WTC11 (cell line): Measurements from ENCODE around the gene OTOS. TPM values are rescaled to one million over a fixed set of nuclear protein-coding genes. Genes with fewer than 3 reads are reported as not detected.

ENCODE experiments used
- ATAC-seq: fragments of 200-7000 bp; cut with Tn5 transposase; 2 replicates; pipeline ENCODE4 v1.10.0; 2021; ENCODE audit warnings: mild to moderate bottlenecking, moderate library complexity
- CTCF ChIA-PET: fragments of 300-600 bp; sonication (Branson Sonifier 250); formaldehyde crosslinking; loops from one replicate; lab custom pipeline; 2021; ENCODE audit warnings: antibody characterized with exemption; lab: Charles Lee
- POLR2A ChIA-PET: fragments of 350-600 bp; sonication (Branson Sonifier 250); formaldehyde crosslinking; loops from one replicate; lab custom pipeline; 2021; ENCODE audit warnings: antibody characterized with exemption; lab: Charles Lee
- DNase-seq: peaks from one replicate; pipeline ENCODE4 v3.0.0; 2021; ENCODE audit warnings: low spot score
- H3K27ac Mint-ChIP-seq: 2 replicates; pipeline ENCODE4 v1.8.0; 2021; ENCODE audit warnings: mixed read lengths
- H3K27me3 Mint-ChIP-seq: 2 replicates; pipeline ENCODE4 v1.8.0; 2021; ENCODE audit warnings: low read depth, mild to moderate bottlenecking, moderate library complexity, mixed read lengths
- H3K36me3 Mint-ChIP-seq: 2 replicates; pipeline ENCODE4 v1.8.0; 2021; ENCODE audit warnings: mixed read lengths
- H3K4me1 Mint-ChIP-seq: 2 replicates; pipeline ENCODE4 v1.8.0; 2022; ENCODE audit warnings: mixed read lengths
- H3K4me3 Mint-ChIP-seq: 2 replicates; pipeline ENCODE4 v1.8.0; 2021; ENCODE audit warnings: mild to moderate bottlenecking, moderate library complexity, mixed read lengths
- H3K9me3 Mint-ChIP-seq: 2 replicates; pipeline ENCODE4 v1.8.0; 2021; ENCODE audit warnings: mixed read lengths
- ATF1 ChIP-seq: sonication (generic); formaldehyde crosslinking; IDR thresholded peaks from 2 replicates; pipeline ENCODE4 v1.8.1; 2023; ENCODE audit warnings: mild to moderate bottlenecking, moderate library complexity, missing genetic modification reagents
- CBFB ChIP-seq: sonication (generic); formaldehyde crosslinking; IDR thresholded peaks from 2 replicates; pipeline ENCODE4 v1.8.1; 2022; ENCODE audit warnings: mild to moderate bottlenecking, low read depth, missing genetic modification reagents
- E2F4 ChIP-seq: sonication (generic); formaldehyde crosslinking; IDR thresholded peaks from 2 replicates; pipeline ENCODE4 v1.8.1; 2022; ENCODE audit warnings: low read depth, mild to moderate bottlenecking, moderate library complexity, missing genetic modification reagents, borderline replicate concordance
- ETV6 ChIP-seq: sonication (generic); formaldehyde crosslinking; IDR thresholded peaks from 2 replicates; pipeline ENCODE4 v1.8.1; 2022; ENCODE audit warnings: mild to moderate bottlenecking, missing genetic modification reagents
- FOXJ3 ChIP-seq: sonication (generic); formaldehyde crosslinking; IDR thresholded peaks from 2 replicates; pipeline ENCODE4 v1.9.0; 2021; ENCODE audit warnings: missing genetic modification reagents, mild to moderate bottlenecking, borderline replicate concordance
- FOXP1 ChIP-seq: sonication (generic); formaldehyde crosslinking; IDR thresholded peaks from 2 replicates; pipeline ENCODE4 v1.8.0; 2022; ENCODE audit warnings: missing genetic modification reagents, mild to moderate bottlenecking, moderate library complexity, borderline replicate concordance
- IRF1 ChIP-seq: sonication (generic); formaldehyde crosslinking; IDR thresholded peaks from 2 replicates; pipeline ENCODE4 v1.8.0; 2023; ENCODE audit warnings: missing genetic modification reagents
- IRF2 ChIP-seq: sonication (generic); formaldehyde crosslinking; IDR thresholded peaks from 2 replicates; pipeline ENCODE4 v1.8.0; 2022; ENCODE audit warnings: low read depth, missing genetic modification reagents, borderline replicate concordance
- KAT7 ChIP-seq: sonication (generic); formaldehyde crosslinking; IDR thresholded peaks from 2 replicates; pipeline ENCODE4 v1.8.1; 2023; ENCODE audit warnings: missing genetic modification reagents, mild to moderate bottlenecking, borderline replicate concordance
- NFYB ChIP-seq: sonication (generic); formaldehyde crosslinking; conservative IDR thresholded peaks from 2 replicates; pipeline ENCODE4 v1.8.0; 2022; ENCODE audit warnings: low read depth, missing genetic modification reagents
- PREB ChIP-seq: sonication (generic); formaldehyde crosslinking; IDR thresholded peaks from 2 replicates; pipeline ENCODE4 v1.8.1; 2022; ENCODE audit warnings: mild to moderate bottlenecking, missing genetic modification reagents, moderate library complexity, borderline replicate concordance
- RORB ChIP-seq: fragments of 250-450 bp; sonication (Bioruptor Pico); IDR thresholded peaks from 2 replicates; pipeline ENCODE4 v1.9.0; 2021; ENCODE audit warnings: mild to moderate bottlenecking
- TCF7 ChIP-seq: sonication (generic); formaldehyde crosslinking; IDR thresholded peaks from 2 replicates; pipeline ENCODE4 v1.8.0; 2022; ENCODE audit warnings: mild to moderate bottlenecking, low read depth, missing genetic modification reagents, moderate library complexity
- ZBTB21 ChIP-seq: sonication (generic); formaldehyde crosslinking; IDR thresholded peaks from 2 replicates; pipeline ENCODE4 v1.8.1; 2023; ENCODE audit warnings: mild to moderate bottlenecking, missing genetic modification reagents, borderline replicate concordance
- ZNF121 ChIP-seq: sonication (generic); formaldehyde crosslinking; IDR thresholded peaks from 2 replicates; pipeline ENCODE4 v1.8.0; 2023; ENCODE audit warnings: missing genetic modification reagents
- ZNF263 ChIP-seq: sonication (generic); formaldehyde crosslinking; IDR thresholded peaks from 2 replicates; pipeline ENCODE4 v1.8.1; 2022; ENCODE audit warnings: low read depth, mild to moderate bottlenecking, moderate library complexity, missing genetic modification reagents
- ZNF317 ChIP-seq: sonication (generic); formaldehyde crosslinking; IDR thresholded peaks from 2 replicates; pipeline ENCODE4 v1.8.1; 2023; ENCODE audit warnings: low read depth, mild to moderate bottlenecking, moderate library complexity, missing genetic modification reagents, borderline replicate concordance
- ZNF423 ChIP-seq: fragments of 250-450 bp; sonication (Bioruptor Pico); IDR thresholded peaks from 2 replicates; pipeline ENCODE4 v2.1.2; 2022; ENCODE audit warnings: mild to moderate bottlenecking, moderate library complexity
- ZNF512 ChIP-seq: sonication (generic); formaldehyde crosslinking; IDR thresholded peaks from 2 replicates; pipeline ENCODE4 v1.8.1; 2022; ENCODE audit warnings: missing genetic modification reagents, borderline replicate concordance
- total RNA-seq: library from RNA; stranded (reverse); gene quantifications from 3 replicates; pipeline ENCODE4 v1.2.3, GENCODE V29; 2021
- TF ChIP-seq, protein P1 (sequence below): sonication (generic); formaldehyde crosslinking; IDR thresholded peaks from 2 replicates; pipeline ENCODE4 v1.8.1; 2023; ENCODE audit warnings: mild to moderate bottlenecking, moderate library complexity, missing genetic modification reagents
- TF ChIP-seq, protein P2 (sequence below): fragments of 250-450 bp; sonication (Bioruptor Pico); IDR thresholded peaks from 2 replicates; pipeline ENCODE4 v1.8.0; 2021; ENCODE audit warnings: mild to moderate bottlenecking
- TF ChIP-seq, protein P3 (sequence below): fragments of 250-450 bp; sonication (Bioruptor Pico); IDR thresholded peaks from 2 replicates; pipeline ENCODE4 v2.1.2; 2022; ENCODE audit warnings: mild to moderate bottlenecking, moderate library complexity

The OTOS gene
- total RNA-seq, 1 experiment from 2014 or later = not detected

GRCh38 chr2:240114233-240114632, 26.2 kb downstream of the OTOS start:
- CTCF ChIA-PET = no interaction called here
- Mint-ChIP-seq H3K36me3 (no peaks in the 10 kb centered on the region), H3K27me3 (no peaks in the 10 kb centered on the region; the same call in 1 of the 2 replicates), H3K4me3 (no peak overlapping the region), H3K9me3 (peaks cover 11% of the 10 kb centered on the region), H3K27ac (no peak overlapping the region), H3K4me1 (peaks cover 6% of the 10 kb centered on the region)
- ATAC-seq (no peak), DNase-seq (no peak)
- TF ChIP-seq CBFB (CRISPR knock-in tag) (no peak), PREB (CRISPR knock-in tag) (no peak), FOXJ3 (no peak), NFYB (CRISPR knock-in tag) (no peak), ZNF263 (CRISPR knock-in tag) (no peak), ZNF317 (CRISPR knock-in tag) (no peak), KAT7 (CRISPR knock-in tag) (no peak), IRF2 (CRISPR knock-in tag) (no peak), ETV6 (CRISPR knock-in tag) (no peak), E2F4 (CRISPR knock-in tag) (no peak), TCF7 (CRISPR knock-in tag) (no peak), RORB (CRISPR knock-in tag) (no peak), ZBTB21 (CRISPR knock-in tag) (no peak)
- TF ChIP-seq, protein P1, sequence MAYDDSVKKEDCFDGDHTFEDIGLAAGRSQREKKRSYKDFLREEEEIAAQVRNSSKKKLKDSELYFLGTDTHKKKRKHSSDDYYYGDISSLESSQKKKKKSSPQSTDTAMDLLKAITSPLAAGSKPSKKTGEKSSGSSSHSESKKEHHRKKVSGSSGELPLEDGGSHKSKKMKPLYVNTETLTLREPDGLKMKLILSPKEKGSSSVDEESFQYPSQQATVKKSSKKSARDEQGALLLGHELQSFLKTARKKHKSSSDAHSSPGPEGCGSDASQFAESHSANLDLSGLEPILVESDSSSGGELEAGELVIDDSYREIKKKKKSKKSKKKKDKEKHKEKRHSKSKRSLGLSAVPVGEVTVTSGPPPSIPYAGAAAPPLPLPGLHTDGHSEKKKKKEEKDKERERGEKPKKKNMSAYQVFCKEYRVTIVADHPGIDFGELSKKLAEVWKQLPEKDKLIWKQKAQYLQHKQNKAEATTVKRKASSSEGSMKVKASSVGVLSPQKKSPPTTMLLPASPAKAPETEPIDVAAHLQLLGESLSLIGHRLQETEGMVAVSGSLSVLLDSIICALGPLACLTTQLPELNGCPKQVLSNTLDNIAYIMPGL (CRISPR knock-in tag) = no peak
- POLR2A ChIA-PET = no interaction called here

DNA sequence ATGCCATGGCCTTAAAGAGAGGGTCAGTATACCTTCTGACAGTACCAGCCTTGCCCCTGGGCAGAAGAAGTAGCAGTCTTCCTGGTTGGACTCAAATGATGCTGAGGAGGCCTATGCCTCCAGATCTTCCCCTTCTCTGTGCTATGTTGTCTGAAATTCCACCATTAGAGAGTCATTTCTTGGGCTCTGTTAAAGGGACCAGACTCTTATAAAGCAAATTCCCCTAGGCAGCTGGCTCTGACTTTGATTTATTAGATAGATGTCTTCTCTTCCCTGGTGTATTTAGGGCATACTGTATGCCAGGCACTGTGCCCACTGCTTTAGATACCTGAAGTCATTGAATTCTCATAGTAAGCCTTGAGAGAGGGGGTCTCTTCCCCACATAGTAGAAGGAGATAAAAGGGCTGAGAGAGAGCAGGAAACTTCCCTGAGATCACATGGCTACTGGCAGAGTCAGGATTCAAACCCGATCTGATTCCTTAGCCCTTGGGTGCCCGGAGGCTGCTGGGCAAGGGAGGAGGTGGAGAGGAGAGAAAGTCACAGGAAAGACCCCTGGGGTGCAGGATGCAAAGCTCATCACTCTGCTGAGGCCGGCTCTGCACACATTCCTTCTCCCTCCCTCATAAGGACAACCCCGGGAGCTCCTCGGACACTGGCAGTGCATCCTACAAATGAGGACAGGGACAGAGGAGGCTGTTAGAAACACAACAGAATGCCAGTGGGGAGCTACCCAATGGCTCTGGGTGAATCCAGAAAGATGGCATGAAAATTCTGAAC, 27.4 kb downstream of the OTOS start:
- no peaks in the 10 kb centered on the region; the same call in 1 of the 2 replicates for H3K27me3 Mint-ChIP-seq
- H3K4me1 Mint-ChIP-seq = peaks cover 6% of the 10 kb centered on the region
- no peak for DNase-seq
- TF ChIP-seq ZNF121 (CRISPR knock-in tag) (no peak), ZNF423 (CRISPR knock-in tag) (peak; percentile 49; the same call in 1 of the 2 replicates)
- H3K9me3 Mint-ChIP-seq = peaks cover 14% of the 10 kb centered on the region
- CTCF ChIA-PET = interaction anchor here (1.0 to 2.7 kb wide), 2 partner anchors 53 to 480 kb away, joined by 3 to 9 read pairs; no protein-coding TSS in a partner anchor
- ATAC-seq = peak; percentile 60; the same call in 1 of the 2 replicates
- no peaks in the 10 kb centered on the region for H3K36me3 Mint-ChIP-seq
- POLR2A ChIA-PET = no interaction called here
- no peak overlapping the region; the same call in 1 of the 2 replicates for H3K27ac Mint-ChIP-seq
- no peak overlapping the region for H3K4me3 Mint-ChIP-seq

DNA sequence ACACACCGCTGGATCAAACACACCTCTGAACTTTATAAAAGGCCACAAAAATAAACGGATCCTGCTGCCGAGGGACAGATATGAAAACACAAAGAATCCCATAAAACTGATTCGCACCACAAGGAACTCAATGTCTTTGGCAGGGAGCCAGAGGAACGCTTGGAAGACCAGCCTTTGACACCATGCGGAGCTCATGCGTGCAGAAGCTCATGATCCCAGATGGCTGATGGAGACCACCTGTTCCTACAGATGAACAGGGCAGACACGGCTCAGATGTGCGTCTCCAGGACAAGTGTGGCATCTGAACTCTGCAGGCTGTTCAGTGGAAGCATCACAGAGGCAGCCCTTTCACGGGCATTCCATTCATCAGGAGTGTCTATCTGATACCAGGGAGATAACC, 29.2 kb downstream of the OTOS start:
- POLR2A ChIA-PET = no interaction called here
- Mint-ChIP-seq H3K27me3 (no peaks in the 10 kb centered on the region; the same call in 1 of the 2 replicates), H3K4me3 (no peak overlapping the region), H3K9me3 (peaks cover 8% of the 10 kb centered on the region; the same call in 1 of the 2 replicates), H3K36me3 (no peaks in the 10 kb centered on the region), H3K4me1 (peaks cover 6% of the 10 kb centered on the region), H3K27ac (no peak overlapping the region)
- DNase-seq (no peak), ATAC-seq (no peak)
- TF ChIP-seq CBFB (CRISPR knock-in tag) (no peak), IRF1 (CRISPR knock-in tag) (no peak), ZNF512 (no peak), FOXP1 (no peak), ATF1 (CRISPR knock-in tag) (no peak)
- TF ChIP-seq, protein P2, sequence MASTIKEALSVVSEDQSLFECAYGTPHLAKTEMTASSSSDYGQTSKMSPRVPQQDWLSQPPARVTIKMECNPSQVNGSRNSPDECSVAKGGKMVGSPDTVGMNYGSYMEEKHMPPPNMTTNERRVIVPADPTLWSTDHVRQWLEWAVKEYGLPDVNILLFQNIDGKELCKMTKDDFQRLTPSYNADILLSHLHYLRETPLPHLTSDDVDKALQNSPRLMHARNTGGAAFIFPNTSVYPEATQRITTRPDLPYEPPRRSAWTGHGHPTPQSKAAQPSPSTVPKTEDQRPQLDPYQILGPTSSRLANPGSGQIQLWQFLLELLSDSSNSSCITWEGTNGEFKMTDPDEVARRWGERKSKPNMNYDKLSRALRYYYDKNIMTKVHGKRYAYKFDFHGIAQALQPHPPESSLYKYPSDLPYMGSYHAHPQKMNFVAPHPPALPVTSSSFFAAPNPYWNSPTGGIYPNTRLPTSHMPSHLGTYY (CRISPR knock-in tag) = no peak
- TF ChIP-seq, protein P3, sequence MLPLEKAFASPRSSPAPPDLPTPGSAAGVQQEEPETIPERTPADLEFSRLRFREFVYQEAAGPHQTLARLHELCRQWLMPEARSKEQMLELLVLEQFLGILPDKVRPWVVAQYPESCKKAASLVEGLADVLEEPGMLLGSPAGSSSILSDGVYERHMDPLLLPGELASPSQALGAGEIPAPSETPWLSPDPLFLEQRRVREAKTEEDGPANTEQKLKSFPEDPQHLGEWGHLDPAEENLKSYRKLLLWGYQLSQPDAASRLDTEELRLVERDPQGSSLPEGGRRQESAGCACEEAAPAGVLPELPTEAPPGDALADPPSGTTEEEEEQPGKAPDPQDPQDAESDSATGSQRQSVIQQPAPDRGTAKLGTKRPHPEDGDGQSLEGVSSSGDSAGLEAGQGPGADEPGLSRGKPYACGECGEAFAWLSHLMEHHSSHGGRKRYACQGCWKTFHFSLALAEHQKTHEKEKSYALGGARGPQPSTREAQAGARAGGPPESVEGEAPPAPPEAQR (CRISPR knock-in tag) = no peak
- CTCF ChIA-PET = interaction anchor here (2.7 kb wide), 1 partner anchor 51 kb away, joined by 9 read pairs; no protein-coding TSS in a partner anchor
